ENCODE data around the gene HEATR9. TPM values are rescaled to one million over a fixed set of nuclear protein-coding genes. Genes with fewer than 3 reads are reported as not detected.

HEATR9 gene
- total and polyA plus RNA-seq, 3 experiments from 2014 or later = 0.55 to 2.6 (median 2.3) TPM

GRCh38 chr17:35843698-35844097 lies 25.0 kb downstream of the HEATR9 start:
- Histone ChIP-seq H3K27me3 (ENCODE audit: insufficient read depth, low read length, poor library complexity, severe bottlenecking) (no peaks in the 10 kb centered on the region), H3K36me3 (ENCODE audit: insufficient read depth, low read length) (peaks cover 54% of the 10 kb centered on the region), H3K4me1 (ENCODE audit: insufficient read depth, low read length) (no peaks in the 10 kb centered on the region), H3K27ac (ENCODE audit: low read depth, low read length) (no peak overlapping the region), H3K4me3 (ENCODE audit: low read length) (no peak overlapping the region), H3K9me3 (ENCODE audit: low read length) (no peaks in the 10 kb centered on the region)
- DNase-seq = no peak
- Mint-ChIP-seq H3K4me3 (no peak overlapping the region), H3K9me3 (no peaks in the 10 kb centered on the region), H3K27ac (peak overlapping the region in 2 of 8 donors; percentile 30 to 80), H3K27me3 (no peaks in the 10 kb centered on the region), H3K4me1 (peaks cover 0 to 5% (median 3%) of the 10 kb centered on the region in 3 donors), H3K36me3 (peaks cover 8 to 82% (median 26%) of the 10 kb centered on the region in 3 donors)
- CTCF ChIA-PET = no interaction called here
- POLR2A ChIA-PET = no interaction called here

- POLR2A ChIA-PET = no interaction called here
- peaks cover 8 to 78% (median 24%) of the 10 kb centered on the region in 3 donors for H3K36me3 Mint-ChIP-seq
Observed at GRCh38 chr17:35842239-35842638, 26.5 kb downstream of the HEATR9 start.

GRCh38 chr17:35841505-35841904 lies 27.2 kb downstream of the HEATR9 start:
- ChIA-PET CTCF (interaction anchor here (1.1 to 1.5 kb wide), 3 partner anchors 9 to 308 kb away, joined by 3 to 6 read pairs (median 4); no protein-coding TSS in a partner anchor), POLR2A (no interaction called here)
- no peak overlapping the region for H3K27ac ChIP-seq (ENCODE audit: low read depth, low read length)
- no peaks in the 10 kb centered on the region for H3K9me3 ChIP-seq (ENCODE audit: low read length)
- DNase-seq = no peak
- no peaks in the 10 kb centered on the region for H3K27me3 ChIP-seq (ENCODE audit: insufficient read depth, low read length, poor library complexity, severe bottlenecking)
- Mint-ChIP-seq H3K4me3 (no peak overlapping the region), H3K27ac (peak overlapping the region in 1 of 8 donors; percentile 50), H3K4me1 (peaks cover 0 to 5% (median 3%) of the 10 kb centered on the region in 3 donors), H3K36me3 (peaks cover 10 to 80% (median 24%) of the 10 kb centered on the region in 3 donors), H3K27me3 (no peaks in the 10 kb centered on the region), H3K9me3 (no peaks in the 10 kb centered on the region)
- H3K4me3 ChIP-seq (ENCODE audit: low read length) = no peak overlapping the region
- H3K36me3 ChIP-seq (ENCODE audit: insufficient read depth, low read length) = peaks cover 54% of the 10 kb centered on the region
- H3K4me1 ChIP-seq (ENCODE audit: insufficient read depth, low read length) = no peaks in the 10 kb centered on the region

More at GRCh38 chr17:35842239-35842638, 26.5 kb downstream of the HEATR9 start:
- H3K27ac Mint-ChIP-seq = peak overlapping the region in 3 of 8 donors; percentile 56 to 91 (median 62)
- peaks cover 0 to 5% (median 3%) of the 10 kb centered on the region in 3 donors for H3K4me1 Mint-ChIP-seq
- Histone ChIP-seq H3K4me1 (ENCODE audit: insufficient read depth, low read length) (no peaks in the 10 kb centered on the region), H3K4me3 (ENCODE audit: low read length) (no peak overlapping the region), H3K27ac (ENCODE audit: low read depth, low read length) (no peak overlapping the region), H3K27me3 (ENCODE audit: insufficient read depth, low read length, poor library complexity, severe bottlenecking) (no peaks in the 10 kb centered on the region), H3K36me3 (ENCODE audit: insufficient read depth, low read length) (peaks cover 50% of the 10 kb centered on the region), H3K9me3 (ENCODE audit: low read length) (no peaks in the 10 kb centered on the region)
- no peak overlapping the region for H3K4me3 Mint-ChIP-seq
- CTCF ChIA-PET = interaction anchor here (1.1 to 1.2 kb wide), 5 partner anchors 12 to 307 kb away, joined by 3 to 4 read pairs (median 3); no protein-coding TSS in a partner anchor
- no peak for DNase-seq
- H3K27me3 Mint-ChIP-seq = no peaks in the 10 kb centered on the region
- H3K9me3 Mint-ChIP-seq = no peaks in the 10 kb centered on the region

GRCh38 chr17:35841101-35841500 lies 27.6 kb downstream of the HEATR9 start:
- no peak for DNase-seq
- no peaks in the 10 kb centered on the region for H3K27me3 Mint-ChIP-seq
- Histone ChIP-seq H3K9me3 (ENCODE audit: low read length) (no peaks in the 10 kb centered on the region), H3K27ac (ENCODE audit: low read depth, low read length) (no peak overlapping the region), H3K4me3 (ENCODE audit: low read length) (no peak overlapping the region), H3K27me3 (ENCODE audit: insufficient read depth, low read length, poor library complexity, severe bottlenecking) (no peaks in the 10 kb centered on the region), H3K36me3 (ENCODE audit: insufficient read depth, low read length) (peaks cover 55% of the 10 kb centered on the region), H3K4me1 (ENCODE audit: insufficient read depth, low read length) (no peaks in the 10 kb centered on the region)
- CTCF ChIA-PET = interaction anchor here (1.1 to 1.5 kb wide), 3 partner anchors 10 to 308 kb away, joined by 3 to 6 read pairs (median 4); no protein-coding TSS in a partner anchor
- peaks cover 0 to 5% (median 3%) of the 10 kb centered on the region in 3 donors for H3K4me1 Mint-ChIP-seq
- POLR2A ChIA-PET = no interaction called here
- no peaks in the 10 kb centered on the region for H3K9me3 Mint-ChIP-seq
- H3K4me3 Mint-ChIP-seq = no peak overlapping the region
- no peak overlapping the region for H3K27ac Mint-ChIP-seq
- peaks cover 14 to 80% (median 24%) of the 10 kb centered on the region in 3 donors for H3K36me3 Mint-ChIP-seq

GRCh38 chr17:35825206-35825605 lies 43.5 kb downstream of the HEATR9 start:
- no peak overlapping the region for H3K27ac Mint-ChIP-seq
- Histone ChIP-seq H3K4me3 (ENCODE audit: low read length) (no peak overlapping the region), H3K27me3 (ENCODE audit: insufficient read depth, low read length, poor library complexity, severe bottlenecking) (no peaks in the 10 kb centered on the region), H3K36me3 (ENCODE audit: insufficient read depth, low read length) (peaks cover 33% of the 10 kb centered on the region), H3K4me1 (ENCODE audit: insufficient read depth, low read length) (no peaks in the 10 kb centered on the region), H3K9me3 (ENCODE audit: low read length) (no peaks in the 10 kb centered on the region), H3K27ac (ENCODE audit: low read depth, low read length) (no peak overlapping the region)
- POLR2A ChIA-PET = interaction anchor here (1.0 kb wide), 1 partner anchor 16 kb away, joined by 4 read pairs; the partner anchor contains the start of gene TAF15
- H3K4me3 Mint-ChIP-seq = no peak overlapping the region
- no peaks in the 10 kb centered on the region for H3K27me3 Mint-ChIP-seq
- peaks cover 15 to 41% (median 37%) of the 10 kb centered on the region in 3 donors for H3K4me1 Mint-ChIP-seq
- H3K9me3 Mint-ChIP-seq = no peaks in the 10 kb centered on the region
- DNase-seq = no peak
- CTCF ChIA-PET = no interaction called here
- H3K36me3 Mint-ChIP-seq = peaks cover 11 to 78% (median 26%) of the 10 kb centered on the region in 3 donors

GRCh38 chr17:35821308-35821707 lies 47.4 kb downstream of the HEATR9 start:
- Histone ChIP-seq H3K27ac (ENCODE audit: low read depth, low read length) (no peak overlapping the region), H3K27me3 (ENCODE audit: insufficient read depth, low read length, poor library complexity, severe bottlenecking) (no peaks in the 10 kb centered on the region), H3K36me3 (ENCODE audit: insufficient read depth, low read length) (peaks cover 26% of the 10 kb centered on the region), H3K4me3 (ENCODE audit: low read length) (no peak overlapping the region), H3K9me3 (ENCODE audit: low read length) (no peaks in the 10 kb centered on the region), H3K4me1 (ENCODE audit: insufficient read depth, low read length) (no peaks in the 10 kb centered on the region)
- Mint-ChIP-seq H3K4me1 (peaks cover 34 to 64% (median 64%) of the 10 kb centered on the region in 3 donors), H3K4me3 (no peak overlapping the region), H3K27ac (peak overlapping the region in 4 of 8 donors; percentile 17 to 72 (median 40)), H3K27me3 (no peaks in the 10 kb centered on the region), H3K36me3 (peaks cover 11 to 82% (median 28%) of the 10 kb centered on the region in 3 donors), H3K9me3 (no peaks in the 10 kb centered on the region)
- DNase-seq = no peak
- POLR2A ChIA-PET = no interaction called here
- CTCF ChIA-PET = interaction anchor here (2.1 to 3.3 kb wide), 2 partner anchors 13 to 57 kb away, joined by 8 to 13 read pairs; partner anchors contain the start of gene TAF15

- H3K27me3 ChIP-seq (ENCODE audit: insufficient read depth, low read length, poor library complexity, severe bottlenecking) = no peaks in the 10 kb centered on the region
- Mint-ChIP-seq H3K27ac (peak overlapping the region in 4 of 8 donors; percentile 5 to 55 (median 32)), H3K27me3 (no peaks in the 10 kb centered on the region), H3K4me1 (peaks cover 47 to 75% (median 71%) of the 10 kb centered on the region in 3 donors), H3K4me3 (no peak overlapping the region), H3K9me3 (no peaks in the 10 kb centered on the region), H3K36me3 (peaks cover 2 to 81% (median 19%) of the 10 kb centered on the region in 3 donors)
- no peak overlapping the region for H3K4me3 ChIP-seq (ENCODE audit: low read length)
- POLR2A ChIA-PET = no interaction called here
- no peak for DNase-seq
- peaks cover 13% of the 10 kb centered on the region for H3K4me1 ChIP-seq (ENCODE audit: insufficient read depth, low read length)
- CTCF ChIA-PET = interaction anchor here (2.1 to 3.3 kb wide), 2 partner anchors 11 to 56 kb away, joined by 8 to 13 read pairs; partner anchors contain the start of gene TAF15
- peaks cover 26% of the 10 kb centered on the region for H3K36me3 ChIP-seq (ENCODE audit: insufficient read depth, low read length)
- no peak overlapping the region for H3K27ac ChIP-seq (ENCODE audit: low read depth, low read length)
- H3K9me3 ChIP-seq (ENCODE audit: low read length) = no peaks in the 10 kb centered on the region
Observed at GRCh38 chr17:35819455-35819854, 49.2 kb downstream of the HEATR9 start.

- ChIA-PET CTCF (interaction anchor here (0.8 to 1.2 kb wide), 3 partner anchors 8 to 53 kb away, joined by 3 to 5 read pairs (median 3); no protein-coding TSS in a partner anchor), POLR2A (interaction anchor here (0.6 kb wide), 3 partner anchors 245 to 667 kb away, joined by 3 to 6 read pairs (median 3); partner anchors contain the start of gene SLFN13)
- Mint-ChIP-seq H3K27ac (peak overlapping the region in 1 of 8 donors; percentile 41), H3K27me3 (no peaks in the 10 kb centered on the region), H3K36me3 (peaks cover 0 to 70% (median 6%) of the 10 kb centered on the region in 3 donors), H3K4me1 (peaks cover 54 to 75% (median 72%) of the 10 kb centered on the region in 3 donors), H3K9me3 (no peaks in the 10 kb centered on the region), H3K4me3 (peak overlapping the region in 1 of 7 donors; percentile 9)
- H3K9me3 ChIP-seq (ENCODE audit: low read length) = no peaks in the 10 kb centered on the region
- no peak overlapping the region for H3K27ac ChIP-seq (ENCODE audit: low read depth, low read length)
- DNase-seq = no peak
- no peaks in the 10 kb centered on the region for H3K27me3 ChIP-seq (ENCODE audit: insufficient read depth, low read length, poor library complexity, severe bottlenecking)
- H3K4me3 ChIP-seq (ENCODE audit: low read length) = no peak overlapping the region
- H3K4me1 ChIP-seq (ENCODE audit: insufficient read depth, low read length) = peaks cover 30% of the 10 kb centered on the region
- peaks cover 8% of the 10 kb centered on the region for H3K36me3 ChIP-seq (ENCODE audit: insufficient read depth, low read length)
Observed at GRCh38 chr17:35817196-35817595, 51.5 kb downstream of the HEATR9 start.

All from CD8-positive, alpha-beta memory T cell (primary cell).